Stimulated activated naive CD8-positive, alpha-beta T cell treated with anti-CD3 and anti-CD28 coated beads, Interleukin-15, amount 100 ng/mL, for 72 hours (primary cell): ENCODE results near the gene JCHAIN.

Experiments
- ATAC-seq: fragments of 150-1000 bp; cut with Tn5 transposase; 2 replicates; pipeline ENCODE4 v1.10.0; 2021; ENCODE audit warnings: mild to moderate bottlenecking, moderate library complexity
- DNase-seq, 2 donors: peaks; one replicate each; pipeline ENCODE4 v3.0.0; 2021 to 2022
- H3K27ac Mint-ChIP-seq, 2 donors: one replicate each; pipeline ENCODE4 v1.8.0; 2022; ENCODE audit warnings: mild to moderate bottlenecking in 2 of 2, mixed read lengths in 2 of 2, moderate library complexity in 2 of 2
- H3K27me3 Mint-ChIP-seq: one replicate; pipeline ENCODE4 v1.8.0; 2022; ENCODE audit warnings: mixed read lengths
- H3K4me1 Mint-ChIP-seq: one replicate; pipeline ENCODE4 v1.8.0; 2022; ENCODE audit warnings: mild to moderate bottlenecking, mixed read lengths
- H3K4me3 Mint-ChIP-seq, 2 donors: one replicate each; pipeline ENCODE4 v1.8.0; 2022; ENCODE audit warnings: mild to moderate bottlenecking in 2 of 2, mixed read lengths in 2 of 2, moderate library complexity in 1 of 2
- H3K9me3 Mint-ChIP-seq, 2 donors: one replicate each; pipeline ENCODE4 v1.8.0; 2022; ENCODE audit warnings: mixed read lengths in 2 of 2

Gene JCHAIN

DNA sequence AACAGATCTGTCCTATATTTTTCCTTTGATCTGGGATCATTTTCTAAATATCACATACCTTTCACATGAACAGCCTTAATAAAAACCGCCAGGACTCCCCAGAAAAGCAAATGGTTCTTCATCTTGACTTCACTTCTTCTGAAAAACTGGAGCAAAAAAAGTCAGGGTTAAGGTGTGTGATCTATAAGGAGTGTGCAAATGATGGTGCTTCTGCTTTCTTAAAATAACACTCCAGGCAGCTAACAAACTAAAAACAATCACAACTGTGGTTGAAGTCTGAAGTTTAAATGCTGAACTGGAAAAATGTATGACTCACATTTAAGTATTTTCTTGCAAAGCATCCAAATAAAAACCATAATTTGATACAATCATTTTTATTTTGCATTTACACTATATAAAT lies at the start of gene JCHAIN:
Gene JCHAIN (minus strand): TSS at position 140 of the 400 bp plus-strand sequence. CDS start 18 bp downstream, at position 122.
- no peak within 1 kb of the TSS for H3K4me3 Mint-ChIP-seq
- H3K9me3 Mint-ChIP-seq = no peaks in the 10 kb centered on the region
- no peak for ATAC-seq
- H3K4me1 Mint-ChIP-seq = peaks cover 14% of the 10 kb centered on the region
- DNase-seq = no peak
- H3K27me3 Mint-ChIP-seq = no peaks in the 10 kb centered on the region
- no peak within 1 kb of the TSS for H3K27ac Mint-ChIP-seq

DNA sequence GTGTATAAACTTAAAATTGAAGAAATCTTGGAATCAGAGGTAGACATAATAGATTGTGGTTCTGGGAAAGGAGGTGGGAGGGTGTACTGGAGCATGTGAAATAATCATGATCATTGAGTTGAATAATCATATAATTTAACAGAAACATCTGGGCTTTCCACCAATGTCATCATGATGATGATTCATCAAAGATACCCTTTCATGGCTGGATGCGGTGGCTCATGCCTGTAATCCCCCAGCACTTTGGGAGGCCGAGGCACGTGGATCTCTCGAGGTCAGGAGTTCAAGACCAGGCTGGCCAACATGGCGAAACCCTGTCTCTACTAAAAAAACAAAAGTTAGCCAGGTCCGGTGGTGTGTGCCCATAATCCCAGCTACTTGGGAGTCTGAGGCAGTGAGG lies 48.8 kb upstream of the JCHAIN start:
- no peaks in the 10 kb centered on the region for H3K27me3 Mint-ChIP-seq
- H3K9me3 Mint-ChIP-seq = no peaks in the 10 kb centered on the region
- ATAC-seq (peak; percentile 48), DNase-seq (peak in 1 of 2 donors; percentile 34)
- H3K4me1 Mint-ChIP-seq = peaks cover 46% of the 10 kb centered on the region
- peak overlapping the region; percentile 85 to 89 for H3K27ac Mint-ChIP-seq
- peak overlapping the region in 1 of 2 donors; percentile 9 for H3K4me3 Mint-ChIP-seq

DNA sequence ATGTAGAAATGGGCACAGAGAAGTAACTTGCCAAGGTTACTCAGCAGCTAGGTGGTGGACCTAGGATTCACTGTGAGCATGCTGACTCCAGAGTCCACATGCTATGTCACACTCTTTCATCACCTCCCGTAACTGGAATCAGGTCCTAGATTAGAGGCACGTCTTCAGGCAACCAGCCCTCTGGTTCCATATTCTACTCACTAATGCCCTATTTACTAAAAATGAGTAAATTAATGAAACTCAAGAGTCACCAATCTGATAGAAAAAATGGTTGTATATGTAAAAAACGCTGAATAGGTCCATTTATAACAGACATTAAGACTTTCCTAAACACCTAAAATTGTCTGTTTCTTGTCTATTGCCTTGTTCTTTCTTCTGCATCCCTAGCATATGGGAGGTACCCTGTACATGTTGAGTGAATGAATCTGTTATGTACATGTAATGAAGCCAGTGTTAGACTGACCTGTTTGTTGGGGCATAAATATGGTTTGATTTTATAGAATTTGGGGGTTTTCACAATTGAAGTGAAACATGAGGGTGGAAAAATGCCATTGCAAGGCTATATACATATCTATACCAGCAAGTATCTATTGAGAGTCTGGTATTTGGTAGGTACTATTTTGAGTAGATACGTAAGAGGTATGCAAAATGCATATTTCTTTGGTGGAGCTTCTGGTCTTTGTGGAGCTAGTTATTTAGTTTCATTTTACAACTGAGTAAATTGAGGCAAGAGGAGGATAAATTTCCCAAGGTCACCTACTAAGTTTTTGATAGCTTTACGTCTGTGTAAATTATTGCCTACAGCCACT lies 48.0 kb upstream of the JCHAIN start:
- no peaks in the 10 kb centered on the region for H3K9me3 Mint-ChIP-seq
- DNase-seq (no peak), ATAC-seq (peak; percentile 57)
- H3K4me3 Mint-ChIP-seq = peak overlapping the region; percentile 5 to 28
- H3K27me3 Mint-ChIP-seq = no peaks in the 10 kb centered on the region
- H3K4me1 Mint-ChIP-seq = peaks cover 53% of the 10 kb centered on the region
- H3K27ac Mint-ChIP-seq = peak overlapping the region in 1 of 2 donors; percentile 57

DNA sequence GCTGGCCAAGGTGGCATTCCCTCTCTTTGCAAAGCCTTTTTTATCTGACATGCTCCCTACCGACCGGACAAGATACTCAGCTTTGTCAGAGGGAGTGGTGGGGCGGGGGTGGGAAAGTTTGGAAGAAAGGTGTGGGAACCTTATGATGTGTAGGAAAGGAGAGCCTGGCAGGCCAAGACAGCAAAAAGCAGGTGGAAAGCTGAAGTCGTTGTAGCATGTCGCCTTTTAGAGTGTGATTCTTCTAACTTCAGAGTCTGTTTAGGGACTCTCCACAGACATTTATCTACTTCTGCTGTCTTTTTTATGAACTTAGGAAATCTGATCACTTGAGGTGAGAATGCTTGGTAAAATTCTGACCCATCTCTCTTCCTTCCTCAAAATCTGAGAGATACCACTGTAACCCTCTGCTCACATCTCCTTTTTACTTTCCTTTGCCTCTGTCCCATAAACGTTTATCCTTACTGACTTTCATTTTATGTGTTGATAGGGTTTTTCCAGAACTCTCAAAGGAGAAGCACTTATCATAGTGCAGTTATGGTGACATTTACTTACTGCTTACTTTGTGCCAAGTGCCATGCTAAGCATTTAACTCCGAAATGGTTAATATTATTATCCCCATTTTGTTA lies 47.3 kb upstream of the JCHAIN start:
- ATAC-seq (no peak), DNase-seq (no peak)
- H3K9me3 Mint-ChIP-seq = no peaks in the 10 kb centered on the region
- peak overlapping the region; percentile 3 to 4 for H3K4me3 Mint-ChIP-seq
- peaks cover 56% of the 10 kb centered on the region for H3K4me1 Mint-ChIP-seq
- H3K27me3 Mint-ChIP-seq = no peaks in the 10 kb centered on the region
- H3K27ac Mint-ChIP-seq = peak overlapping the region; percentile 13 to 57

DNA sequence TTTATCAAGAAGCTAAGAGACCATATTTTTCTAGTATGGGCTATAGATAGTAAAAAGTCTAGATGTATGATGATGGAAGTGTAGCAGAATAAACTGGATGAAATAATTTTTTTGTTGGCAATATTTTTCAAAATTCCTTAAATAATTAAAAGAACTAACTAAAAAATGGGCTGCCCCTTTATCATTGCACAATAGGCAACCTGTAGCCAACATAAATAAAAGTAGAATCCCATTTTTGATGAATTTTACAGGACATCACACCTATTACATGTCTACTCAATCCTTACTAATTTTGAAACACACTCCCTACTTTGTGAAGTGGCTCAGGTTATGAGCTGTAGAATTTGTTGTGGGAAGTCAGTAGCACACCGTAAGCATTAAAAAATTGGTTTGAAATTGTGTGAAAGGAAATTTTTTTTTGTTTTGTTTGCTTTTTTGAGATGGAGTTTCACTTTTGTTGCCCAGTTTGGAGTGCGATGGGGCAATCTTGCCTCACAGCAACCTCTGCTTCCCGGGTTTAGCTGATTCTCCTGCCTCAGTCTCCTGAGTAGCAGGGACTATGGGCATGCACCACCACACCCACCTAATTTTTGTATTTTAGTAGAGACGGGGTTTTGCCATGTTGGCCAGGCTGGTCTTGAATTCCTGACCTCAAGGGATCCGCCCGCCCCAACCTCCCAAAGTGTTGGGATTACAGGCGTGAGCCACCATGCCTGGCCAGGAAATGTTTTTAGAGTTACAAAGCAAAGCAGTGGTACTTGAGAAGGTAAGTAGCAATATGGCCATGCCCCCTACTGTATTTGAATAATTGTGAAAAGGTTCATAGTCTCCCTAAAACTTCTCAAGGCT lies 46.5 kb upstream of the JCHAIN start:
- Mint-ChIP-seq H3K27me3 (no peaks in the 10 kb centered on the region), H3K4me3 (no peak overlapping the region), H3K4me1 (peaks cover 56% of the 10 kb centered on the region), H3K27ac (peak overlapping the region in 1 of 2 donors; percentile 41), H3K9me3 (no peaks in the 10 kb centered on the region)
- no peak for DNase-seq
- ATAC-seq = no peak

DNA sequence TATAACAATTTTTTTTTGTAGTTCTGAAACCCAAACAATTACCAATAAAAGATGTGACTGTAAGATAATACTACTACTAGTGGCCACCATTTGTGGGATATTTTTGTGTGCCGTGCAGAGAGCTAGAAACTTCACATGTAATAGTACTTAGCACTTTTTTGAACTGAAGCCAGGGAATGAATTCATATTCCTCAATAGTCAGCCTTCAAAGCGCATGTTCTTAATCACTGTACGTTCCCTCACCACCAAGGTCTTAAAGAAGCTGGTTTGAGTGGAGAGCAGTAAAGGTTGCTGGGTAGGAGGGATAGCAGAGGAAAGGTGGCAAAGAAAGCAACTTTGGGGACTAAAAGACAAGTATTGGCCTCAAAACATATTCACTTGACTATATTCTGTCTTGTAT lies 45.8 kb upstream of the JCHAIN start:
- Mint-ChIP-seq H3K9me3 (no peaks in the 10 kb centered on the region), H3K27ac (peak overlapping the region in 1 of 2 donors; percentile 20), H3K4me3 (no peak overlapping the region), H3K4me1 (peaks cover 51% of the 10 kb centered on the region), H3K27me3 (no peaks in the 10 kb centered on the region)
- DNase-seq (no peak), ATAC-seq (no peak)

DNA sequence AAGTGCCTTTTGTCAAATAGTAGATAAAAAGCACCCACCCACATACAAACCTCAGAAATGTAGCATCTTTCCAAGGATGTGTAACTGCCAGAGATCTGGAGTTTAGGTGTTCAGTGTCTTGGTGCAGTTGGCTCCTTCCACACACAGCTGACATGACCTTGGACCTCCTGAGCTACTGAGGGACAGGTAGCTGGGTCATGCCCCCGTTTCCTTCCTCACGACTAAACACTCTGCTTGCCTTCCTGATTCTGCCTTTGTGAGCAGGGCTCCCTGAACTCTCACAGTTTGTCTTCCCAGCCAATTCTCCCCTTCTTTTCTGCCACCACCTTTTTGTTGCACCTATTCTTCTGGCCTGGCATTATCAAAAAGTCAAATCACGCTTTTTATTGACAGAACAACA lies 45.3 kb upstream of the JCHAIN start:
- H3K9me3 Mint-ChIP-seq = no peaks in the 10 kb centered on the region
- H3K27ac Mint-ChIP-seq = peak overlapping the region; percentile 1 to 84
- DNase-seq (no peak), ATAC-seq (no peak)
- no peak overlapping the region for H3K4me3 Mint-ChIP-seq
- H3K4me1 Mint-ChIP-seq = peaks cover 51% of the 10 kb centered on the region
- H3K27me3 Mint-ChIP-seq = no peaks in the 10 kb centered on the region

DNA sequence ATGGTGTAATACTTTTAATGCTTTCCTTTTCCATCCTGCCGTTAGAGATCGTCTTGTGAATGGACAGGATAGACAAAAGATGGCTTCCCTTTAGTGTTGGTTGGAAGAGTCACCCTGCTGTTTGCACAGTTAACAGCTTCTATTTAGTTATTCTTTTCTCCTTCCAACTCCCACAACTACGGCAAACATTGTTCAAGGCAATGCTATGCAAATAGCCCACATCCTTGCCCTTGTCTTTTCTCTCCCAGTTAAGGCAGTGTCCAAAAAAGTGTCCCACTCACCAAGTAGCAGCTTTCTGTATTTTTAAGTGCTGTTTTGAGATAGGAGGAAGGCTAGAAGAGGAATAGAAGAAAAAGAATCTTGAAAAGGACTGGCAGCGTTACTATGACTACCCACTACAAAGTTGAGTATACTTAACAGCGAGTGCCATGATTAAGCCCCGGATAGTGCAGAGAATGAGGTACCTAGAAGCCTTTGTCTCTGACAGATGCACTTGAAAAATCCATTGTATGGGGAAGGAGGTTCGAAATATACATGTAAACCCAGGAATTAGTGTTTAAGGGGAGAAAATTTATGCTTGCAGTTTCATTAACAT lies 43.4 kb upstream of the JCHAIN start:
- H3K9me3 Mint-ChIP-seq = no peaks in the 10 kb centered on the region
- peaks cover 53% of the 10 kb centered on the region for H3K4me1 Mint-ChIP-seq
- no peak for ATAC-seq
- no peaks in the 10 kb centered on the region for H3K27me3 Mint-ChIP-seq
- DNase-seq = no peak
- peak overlapping the region in 1 of 2 donors; percentile 50 for H3K27ac Mint-ChIP-seq
- H3K4me3 Mint-ChIP-seq = no peak overlapping the region

DNA sequence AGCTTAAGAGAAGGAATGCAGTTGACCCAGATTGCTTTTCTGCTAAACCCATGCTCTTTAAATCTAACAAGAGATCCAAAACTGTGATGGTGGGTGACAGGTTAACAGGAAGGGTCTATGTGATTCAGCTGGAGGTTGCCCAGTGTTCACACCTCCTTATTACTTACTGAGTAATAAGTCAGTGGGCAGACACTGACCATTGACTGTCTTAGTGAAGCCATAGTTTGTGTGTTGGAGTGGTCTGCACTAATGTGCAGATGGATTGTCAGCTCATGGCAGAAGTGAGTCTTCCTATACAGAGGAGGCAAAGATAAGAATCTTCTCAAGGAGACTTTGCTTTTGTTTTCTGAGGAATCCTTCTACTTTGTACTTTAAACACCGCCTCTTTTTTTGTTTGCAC lies 40.2 kb upstream of the JCHAIN start:
- Mint-ChIP-seq H3K4me3 (peak overlapping the region; percentile 93 to 97), H3K9me3 (no peaks in the 10 kb centered on the region), H3K27me3 (no peaks in the 10 kb centered on the region), H3K4me1 (peaks cover 35% of the 10 kb centered on the region), H3K27ac (peak overlapping the region in 1 of 2 donors; percentile 95)
- DNase-seq = no peak
- no peak for ATAC-seq

DNA sequence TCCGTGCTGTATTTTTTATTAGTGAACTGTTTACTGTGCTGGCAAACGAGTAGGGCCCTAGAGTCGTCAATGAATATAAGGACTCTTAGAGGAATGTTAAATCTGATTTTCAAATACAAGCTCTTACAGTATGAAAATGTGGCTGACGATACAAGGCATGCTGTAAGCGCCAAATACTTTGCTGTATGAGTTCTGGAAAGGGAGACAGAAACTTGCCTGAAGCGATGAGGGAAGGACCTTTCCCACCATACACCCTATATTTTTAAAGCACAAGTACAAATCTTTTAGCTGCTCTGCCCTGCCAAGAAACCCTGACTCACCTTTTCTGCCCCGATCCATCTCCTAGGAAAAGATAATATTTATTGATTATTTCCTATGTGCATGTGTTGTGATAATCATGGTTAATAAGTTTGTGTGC lies 39.7 kb upstream of the JCHAIN start:
- H3K4me1 Mint-ChIP-seq = peaks cover 33% of the 10 kb centered on the region
- H3K4me3 Mint-ChIP-seq = peak overlapping the region; percentile 93 to 97
- no peak for ATAC-seq
- H3K27me3 Mint-ChIP-seq = no peaks in the 10 kb centered on the region
- H3K27ac Mint-ChIP-seq = peak overlapping the region; percentile 95
- no peaks in the 10 kb centered on the region for H3K9me3 Mint-ChIP-seq
- no peak for DNase-seq

DNA sequence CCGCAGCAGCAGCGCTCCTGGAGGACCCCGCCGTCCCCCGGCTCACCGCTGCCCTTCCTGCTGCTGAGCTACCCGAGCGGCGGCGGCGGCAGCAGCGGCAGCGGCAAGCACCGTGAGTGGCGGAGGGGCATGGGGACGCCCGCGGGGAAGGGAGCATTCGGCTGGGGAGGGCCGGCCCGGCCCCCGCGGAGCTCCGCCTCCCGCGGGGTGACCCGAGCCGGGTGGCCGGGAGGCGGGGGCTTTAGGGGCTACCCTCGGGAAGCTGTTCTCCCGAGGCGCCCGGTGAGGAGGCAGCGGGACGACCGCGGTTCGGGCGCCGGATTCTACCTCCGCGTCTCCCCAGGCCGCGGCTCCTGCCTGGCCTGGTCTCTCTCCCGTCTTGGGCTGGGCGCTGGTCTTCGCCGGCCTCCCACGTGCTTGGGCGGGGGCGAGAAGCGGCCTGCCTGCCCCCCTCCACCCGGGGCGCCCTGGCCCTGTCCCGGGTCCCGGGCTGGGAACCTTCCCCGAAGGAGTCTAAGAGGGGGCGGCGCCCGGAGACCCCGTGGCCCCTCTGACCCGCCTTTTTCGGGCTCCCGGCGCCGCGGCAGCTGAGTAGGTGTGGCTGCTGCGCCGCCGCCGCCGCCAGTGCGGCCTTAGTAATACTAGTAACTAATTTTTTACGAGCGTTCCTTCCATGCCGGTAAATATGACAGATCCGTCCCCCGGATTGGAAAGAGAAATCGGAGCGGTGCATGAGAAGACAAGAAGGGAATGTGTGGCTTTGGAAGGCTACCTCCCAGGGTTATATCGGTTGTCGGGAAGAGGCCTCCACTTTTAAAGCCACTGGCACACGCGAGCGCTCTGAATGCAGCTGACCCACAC lies 39.1 kb upstream of the JCHAIN start:
- Mint-ChIP-seq H3K27ac (peak overlapping the region; percentile 95), H3K9me3 (no peaks in the 10 kb centered on the region), H3K4me1 (peaks cover 33% of the 10 kb centered on the region), H3K27me3 (no peaks in the 10 kb centered on the region), H3K4me3 (peak overlapping the region; percentile 94 to 97)
- ATAC-seq (peak; percentile 84), DNase-seq (peak; percentile 81 to 84)

DNA sequence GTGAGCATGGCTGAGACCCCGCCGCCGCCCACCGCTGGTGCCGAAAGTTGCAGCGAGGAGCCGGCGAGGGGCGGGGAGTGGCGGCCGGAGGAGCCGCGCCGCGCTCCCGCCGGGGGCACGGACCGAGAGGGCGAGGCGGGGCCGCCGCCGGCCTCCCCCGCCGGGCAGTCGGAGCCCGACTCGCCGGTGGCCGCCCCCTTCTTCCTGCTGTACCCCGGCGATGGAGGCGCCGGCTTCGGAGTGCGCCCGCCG lies 38.5 kb upstream of the JCHAIN start:
- Mint-ChIP-seq H3K4me1 (peaks cover 32% of the 10 kb centered on the region), H3K27ac (peak overlapping the region in 1 of 2 donors; percentile 54), H3K9me3 (no peaks in the 10 kb centered on the region), H3K4me3 (peak overlapping the region; percentile 90 to 94), H3K27me3 (no peaks in the 10 kb centered on the region)
- DNase-seq (no peak), ATAC-seq (no peak)

DNA sequence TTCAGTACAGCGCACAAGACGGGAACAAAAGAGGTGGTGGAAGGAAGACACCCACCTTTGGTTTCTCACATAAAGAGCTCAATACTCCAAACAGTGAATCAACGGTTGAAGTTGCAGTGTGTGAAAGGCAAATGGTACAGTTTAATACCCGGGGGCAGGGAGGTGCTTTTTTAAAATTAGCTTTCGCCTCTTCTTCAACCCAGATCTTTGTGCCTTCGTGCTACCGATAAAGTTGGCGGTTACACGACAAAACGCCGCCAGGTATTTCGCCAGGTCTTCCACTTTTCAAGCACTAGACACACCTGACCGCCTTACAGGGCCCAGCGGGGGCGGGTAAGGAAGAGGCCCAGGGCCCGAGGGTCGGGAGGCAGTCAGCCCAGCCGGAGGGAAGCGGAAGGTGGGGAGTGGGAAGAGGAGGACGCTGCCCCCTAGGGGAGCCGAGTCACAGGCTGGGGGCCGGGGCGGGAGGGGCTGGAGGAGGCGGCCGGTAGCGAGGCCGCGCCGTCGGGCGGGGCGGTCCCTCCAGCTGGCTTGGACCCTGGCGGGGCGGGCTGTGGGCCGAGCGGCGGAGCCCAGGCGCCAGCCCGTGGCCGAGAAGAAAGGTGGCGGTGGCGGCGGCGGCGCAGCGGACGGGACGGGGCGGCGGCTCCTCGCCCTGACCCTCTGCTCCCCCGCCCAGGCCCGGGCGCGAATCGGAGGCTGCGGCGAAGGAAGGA lies 38.1 kb upstream of the JCHAIN start:
- H3K4me1 Mint-ChIP-seq = peaks cover 27% of the 10 kb centered on the region
- ATAC-seq (peak; percentile 70), DNase-seq (peak; percentile 61 to 63)
- H3K9me3 Mint-ChIP-seq = no peaks in the 10 kb centered on the region
- peak overlapping the region; percentile 90 to 94 for H3K4me3 Mint-ChIP-seq
- H3K27me3 Mint-ChIP-seq = no peaks in the 10 kb centered on the region
- H3K27ac Mint-ChIP-seq = peak overlapping the region; percentile 93

DNA sequence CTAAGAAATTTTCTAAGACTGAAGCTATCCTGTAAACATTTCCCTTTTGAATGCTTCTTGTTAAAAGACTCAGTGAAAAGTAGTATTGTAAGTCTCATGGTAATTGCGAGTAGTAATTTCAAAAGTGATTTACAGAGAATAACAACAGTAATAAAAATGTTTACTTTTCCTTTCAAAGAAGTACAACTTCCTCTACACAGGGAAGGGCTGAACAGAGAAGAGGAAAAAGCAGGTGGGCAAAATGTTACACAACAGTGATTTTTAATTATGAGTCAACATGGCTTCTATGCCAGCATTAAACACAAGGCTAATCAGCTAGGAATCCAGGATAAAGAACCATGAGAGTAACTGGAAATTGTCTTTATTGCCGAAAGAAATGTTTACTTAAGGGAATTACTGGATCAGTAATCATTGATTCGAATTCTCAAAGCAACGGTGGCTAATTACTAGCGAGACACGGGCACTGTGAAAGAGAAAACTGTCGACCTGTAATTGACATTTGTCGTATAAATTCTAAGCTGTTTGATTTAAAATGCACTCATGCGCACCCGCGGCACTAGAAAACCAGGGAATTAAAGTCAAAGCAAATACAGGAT lies 37.4 kb upstream of the JCHAIN start:
- ATAC-seq = no peak
- peaks cover 23% of the 10 kb centered on the region for H3K4me1 Mint-ChIP-seq
- H3K27me3 Mint-ChIP-seq = no peaks in the 10 kb centered on the region
- H3K4me3 Mint-ChIP-seq = peak overlapping the region; percentile 90 to 94
- H3K9me3 Mint-ChIP-seq = no peaks in the 10 kb centered on the region
- no peak for DNase-seq
- H3K27ac Mint-ChIP-seq = peak overlapping the region; percentile 93
